HepG2 (cell line): Measurements from ENCODE around the gene DUS3L. TPM values are rescaled to one million over a fixed set of nuclear protein-coding genes. Genes with fewer than 3 reads are reported as not detected.

Experiments used
- ATF7 ChIP-seq, 2 experiments: fragments of 450-650 bp in 1 of 2; sonication (generic) in 1 of 2; formaldehyde crosslinking in 1 of 2; IDR thresholded peaks; 2 replicates each; pipeline versions ENCODE4 v1.4.0 to v1.6.1; 2016 to 2020; ENCODE audit warnings: antibody characterized with exemption in 1 of 2, mild to moderate bottlenecking in 1 of 2, missing genetic modification reagents in 1 of 2
- ATRX ChIP-seq: sonication (generic); formaldehyde crosslinking; IDR thresholded peaks from 2 replicates; pipeline ENCODE4 v1.4.0; 2020; ENCODE audit warnings: missing genetic modification reagents, borderline replicate concordance
- CAMTA2 ChIP-seq: sonication (generic); formaldehyde crosslinking; IDR thresholded peaks from 2 replicates; pipeline ENCODE4 v1.4.0; 2020; ENCODE audit warnings: mild to moderate bottlenecking, missing genetic modification reagents, borderline replicate concordance
- CTCF ChIP-seq: sonication (generic); formaldehyde crosslinking; IDR thresholded peaks from 2 replicates; pipeline ENCODE4 v1.5.0; 2020; ENCODE audit warnings: mild to moderate bottlenecking, missing genetic modification reagents, moderate library complexity
- FOXC1 ChIP-seq: sonication (generic); formaldehyde crosslinking; IDR thresholded peaks from 2 replicates; pipeline ENCODE4 v1.8.0; 2022; ENCODE audit warnings: mild to moderate bottlenecking, missing genetic modification reagents, borderline replicate concordance
- HNF1B ChIP-seq: sonication (generic); formaldehyde crosslinking; IDR thresholded peaks from 2 replicates; pipeline ENCODE4 v1.5.1; 2020; ENCODE audit warnings: mild to moderate bottlenecking, moderate library complexity, missing genetic modification reagents
- KDM1A ChIP-seq: IDR thresholded peaks from 2 replicates; pipeline ENCODE4 v1.6.1; 2016; ENCODE audit warnings: missing compliant biosample characterization
- KDM5A ChIP-seq: fragments of 200-600 bp; sonication (generic); IDR thresholded peaks from 2 replicates; pipeline ENCODE4 v1.7.0; 2018; ENCODE audit warnings: antibody characterized with exemption, mild to moderate bottlenecking, low read length, borderline replicate concordance
- KMT2B ChIP-seq: IDR thresholded peaks from 2 replicates; pipeline ENCODE4 v1.6.1; 2016; ENCODE audit warnings: missing genetic modification reagents, missing compliant biosample characterization
- RXRA ChIP-seq: sonication (generic); formaldehyde crosslinking; IDR thresholded peaks from 2 replicates; pipeline ENCODE4 v1.5.1; 2020; ENCODE audit warnings: missing genetic modification reagents
- SKI ChIP-seq: fragments of 450-650 bp; IDR thresholded peaks from one replicate; pipeline ENCODE4 v1.6.1; 2018; ENCODE audit warnings: mild to moderate bottlenecking; ENCODE audit not compliant: partially characterized antibody
- SRF ChIP-seq: IDR thresholded peaks from 2 replicates; pipeline ENCODE4 v1.6.1; 2011; ENCODE audit warnings: mild to moderate bottlenecking, low read depth, low read length, moderate library complexity
- TMF1 ChIP-seq: sonication (generic); formaldehyde crosslinking; IDR thresholded peaks from 2 replicates; pipeline ENCODE4 v1.8.1; 2022; ENCODE audit warnings: low read depth, missing genetic modification reagents
- ZKSCAN1 ChIP-seq: fragments of 150-350 bp; IDR thresholded peaks from 2 replicates; pipeline ENCODE4 v1.6.1; 2014; ENCODE audit warnings: low read length
- ZNF329 ChIP-seq: sonication (generic); formaldehyde crosslinking; IDR thresholded peaks from 2 replicates; pipeline ENCODE4 v1.9.0; 2021; ENCODE audit warnings: low read depth, mild to moderate bottlenecking, missing genetic modification reagents
- ZNF335 ChIP-seq: sonication (generic); formaldehyde crosslinking; IDR thresholded peaks from 2 replicates; pipeline ENCODE4 v1.4.0; 2020; ENCODE audit warnings: missing genetic modification reagents
- ZNF816 ChIP-seq: sonication (generic); formaldehyde crosslinking; IDR thresholded peaks from 2 replicates; pipeline ENCODE4 v1.8.0; 2022; ENCODE audit warnings: missing genetic modification reagents, mild to moderate bottlenecking, borderline replicate concordance
- polyA plus RNA-seq, 8 experiments: library from polyadenylated mRNA; depleted of rRNA in 3 of 8; stranded (reverse) in 7 of 8; unstranded in 1 of 8; fragments of >200 nt; fragmentation: Illumina TruSeq in 4 of 8; extraction: Trizol in 4 of 8; gene quantifications; 2 replicates each; pipeline versions ENCODE4 v1.2.1 to v1.2.3, GENCODE V29; 2011 to 2016; ENCODE audit warnings: low read depth in 4 of 8, missing spikeins in 1 of 8, mixed read lengths in 1 of 8; ENCODE audit not compliant: insufficient read depth in 1 of 8
- total RNA-seq, 5 experiments: library from RNA; depleted of rRNA; stranded (reverse); fragments of >200 nt; fragmentation: Illumina TruSeq; extraction: Trizol; gene quantifications; 2 replicates each; pipeline ENCODE4 v1.2.3, GENCODE V29; 2016; ENCODE audit warnings: low read depth in 1 of 5
- TF ChIP-seq, protein P1 (sequence below): sonication (generic); formaldehyde crosslinking; IDR thresholded peaks from 2 replicates; pipeline ENCODE4 v1.4.0; 2020; ENCODE audit warnings: missing genetic modification reagents
- TF ChIP-seq, protein P2 (sequence below): sonication (generic); formaldehyde crosslinking; IDR thresholded peaks from 2 replicates; pipeline ENCODE4 v1.4.0; 2020; ENCODE audit warnings: missing genetic modification reagents

Gene DUS3L
- total and polyA plus RNA-seq, 2 of the 13 experiments (the other 11 are each of a cell fraction or from before 2014, with no cell fraction given) = 13.3 to 25.1 TPM

DNA sequence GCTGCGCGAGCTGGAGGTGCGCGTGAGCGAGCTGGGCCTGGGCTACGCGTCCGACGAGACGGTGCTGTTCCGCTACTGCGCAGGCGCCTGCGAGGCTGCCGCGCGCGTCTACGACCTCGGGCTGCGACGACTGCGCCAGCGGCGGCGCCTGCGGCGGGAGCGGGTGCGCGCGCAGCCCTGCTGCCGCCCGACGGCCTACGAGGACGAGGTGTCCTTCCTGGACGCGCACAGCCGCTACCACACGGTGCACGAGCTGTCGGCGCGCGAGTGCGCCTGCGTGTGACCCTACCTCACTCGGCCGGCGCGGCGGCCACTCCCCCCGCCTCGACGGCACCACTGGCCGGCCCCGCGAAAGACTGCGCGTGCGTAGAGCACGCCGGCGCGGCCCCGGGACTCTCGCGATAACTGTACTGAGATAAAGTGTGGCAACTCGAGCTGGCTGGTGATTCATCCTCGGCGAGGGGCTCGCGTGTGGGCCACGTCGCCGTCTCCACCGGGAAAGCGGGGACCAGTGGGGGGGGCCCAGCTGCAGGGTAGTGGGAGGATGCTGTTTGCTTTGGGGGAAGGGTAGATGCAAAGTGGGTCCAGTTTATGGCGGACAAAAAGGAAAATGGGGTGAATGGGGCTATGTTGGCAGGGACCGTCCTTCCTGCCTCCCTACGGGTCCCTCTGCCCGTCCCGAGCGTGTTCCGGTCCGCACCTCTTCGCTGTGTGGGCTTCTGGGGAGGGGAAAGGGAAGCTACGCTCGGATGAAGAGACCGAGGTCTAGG lies 37.1 kb upstream of the DUS3L start (continued):
- TF ChIP-seq HNF1B (CRISPR knock-in tag) (peak; percentile 85), SRF (no peak), ZNF329 (CRISPR knock-in tag) (peak; percentile 90), FOXC1 (CRISPR knock-in tag) (peak; percentile 69; the same call in 1 of the 2 replicates), KMT2B (CRISPR knock-in tag) (peak; percentile 29; the same call in 1 of the 2 replicates), ZNF335 (no peak), RXRA (CRISPR knock-in tag) (peak; percentile 87), ZNF816 (CRISPR knock-in tag) (0 out of 2 replicates have a peak, but pooled peaks have one; percentile 90), CAMTA2 (CRISPR knock-in tag) (no peak; the same call in 1 of the 2 replicates), SKI (peak; percentile 59), KDM1A (CRISPR knock-in tag) (no peak), ATRX (CRISPR knock-in tag) (no peak), ZKSCAN1 (no peak), ATF7 (IDR thresholded peaks at IDR 0.05) (no peak), ATF7 (CRISPR knock-in tag; IDR thresholded peaks at IDR 0.05) (0 out of 2 replicates have a peak, but pooled peaks have one; percentile 63), KDM5A (peak; percentile 59; the same call in 1 of the 2 replicates), TMF1 (CRISPR knock-in tag) (peak; percentile 77), CTCF (CRISPR knock-in tag) (peak; percentile 23; the same call in 1 of the 2 replicates)
- TF ChIP-seq, protein P1, sequence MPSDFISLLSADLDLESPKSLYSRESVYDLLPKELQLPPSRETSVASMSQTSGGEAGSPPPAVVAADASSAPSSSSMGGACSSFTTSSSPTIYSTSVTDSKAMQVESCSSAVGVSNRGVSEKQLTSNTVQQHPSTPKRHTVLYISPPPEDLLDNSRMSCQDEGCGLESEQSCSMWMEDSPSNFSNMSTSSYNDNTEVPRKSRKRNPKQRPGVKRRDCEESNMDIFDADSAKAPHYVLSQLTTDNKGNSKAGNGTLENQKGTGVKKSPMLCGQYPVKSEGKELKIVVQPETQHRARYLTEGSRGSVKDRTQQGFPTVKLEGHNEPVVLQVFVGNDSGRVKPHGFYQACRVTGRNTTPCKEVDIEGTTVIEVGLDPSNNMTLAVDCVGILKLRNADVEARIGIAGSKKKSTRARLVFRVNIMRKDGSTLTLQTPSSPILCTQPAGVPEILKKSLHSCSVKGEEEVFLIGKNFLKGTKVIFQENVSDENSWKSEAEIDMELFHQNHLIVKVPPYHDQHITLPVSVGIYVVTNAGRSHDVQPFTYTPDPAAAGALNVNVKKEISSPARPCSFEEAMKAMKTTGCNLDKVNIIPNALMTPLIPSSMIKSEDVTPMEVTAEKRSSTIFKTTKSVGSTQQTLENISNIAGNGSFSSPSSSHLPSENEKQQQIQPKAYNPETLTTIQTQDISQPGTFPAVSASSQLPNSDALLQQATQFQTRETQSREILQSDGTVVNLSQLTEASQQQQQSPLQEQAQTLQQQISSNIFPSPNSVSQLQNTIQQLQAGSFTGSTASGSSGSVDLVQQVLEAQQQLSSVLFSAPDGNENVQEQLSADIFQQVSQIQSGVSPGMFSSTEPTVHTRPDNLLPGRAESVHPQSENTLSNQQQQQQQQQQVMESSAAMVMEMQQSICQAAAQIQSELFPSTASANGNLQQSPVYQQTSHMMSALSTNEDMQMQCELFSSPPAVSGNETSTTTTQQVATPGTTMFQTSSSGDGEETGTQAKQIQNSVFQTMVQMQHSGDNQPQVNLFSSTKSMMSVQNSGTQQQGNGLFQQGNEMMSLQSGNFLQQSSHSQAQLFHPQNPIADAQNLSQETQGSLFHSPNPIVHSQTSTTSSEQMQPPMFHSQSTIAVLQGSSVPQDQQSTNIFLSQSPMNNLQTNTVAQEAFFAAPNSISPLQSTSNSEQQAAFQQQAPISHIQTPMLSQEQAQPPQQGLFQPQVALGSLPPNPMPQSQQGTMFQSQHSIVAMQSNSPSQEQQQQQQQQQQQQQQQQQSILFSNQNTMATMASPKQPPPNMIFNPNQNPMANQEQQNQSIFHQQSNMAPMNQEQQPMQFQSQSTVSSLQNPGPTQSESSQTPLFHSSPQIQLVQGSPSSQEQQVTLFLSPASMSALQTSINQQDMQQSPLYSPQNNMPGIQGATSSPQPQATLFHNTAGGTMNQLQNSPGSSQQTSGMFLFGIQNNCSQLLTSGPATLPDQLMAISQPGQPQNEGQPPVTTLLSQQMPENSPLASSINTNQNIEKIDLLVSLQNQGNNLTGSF (CRISPR knock-in tag) = no peak
- TF ChIP-seq, protein P2, sequence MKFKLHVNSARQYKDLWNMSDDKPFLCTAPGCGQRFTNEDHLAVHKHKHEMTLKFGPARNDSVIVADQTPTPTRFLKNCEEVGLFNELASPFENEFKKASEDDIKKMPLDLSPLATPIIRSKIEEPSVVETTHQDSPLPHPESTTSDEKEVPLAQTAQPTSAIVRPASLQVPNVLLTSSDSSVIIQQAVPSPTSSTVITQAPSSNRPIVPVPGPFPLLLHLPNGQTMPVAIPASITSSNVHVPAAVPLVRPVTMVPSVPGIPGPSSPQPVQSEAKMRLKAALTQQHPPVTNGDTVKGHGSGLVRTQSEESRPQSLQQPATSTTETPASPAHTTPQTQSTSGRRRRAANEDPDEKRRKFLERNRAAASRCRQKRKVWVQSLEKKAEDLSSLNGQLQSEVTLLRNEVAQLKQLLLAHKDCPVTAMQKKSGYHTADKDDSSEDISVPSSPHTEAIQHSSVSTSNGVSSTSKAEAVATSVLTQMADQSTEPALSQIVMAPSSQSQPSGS (CRISPR knock-in tag) = peak; percentile 47
